NCI-H2171 treated with DMSO at 0.1 percent for 48 hours (cell line): ENCODE data around the gene C10orf143.

Source experiments
- DNase-seq: peaks from one replicate; lab custom pipeline; 2025; lab: John Stamatoyannopoulos, UW

The C10orf143 gene

DNA sequence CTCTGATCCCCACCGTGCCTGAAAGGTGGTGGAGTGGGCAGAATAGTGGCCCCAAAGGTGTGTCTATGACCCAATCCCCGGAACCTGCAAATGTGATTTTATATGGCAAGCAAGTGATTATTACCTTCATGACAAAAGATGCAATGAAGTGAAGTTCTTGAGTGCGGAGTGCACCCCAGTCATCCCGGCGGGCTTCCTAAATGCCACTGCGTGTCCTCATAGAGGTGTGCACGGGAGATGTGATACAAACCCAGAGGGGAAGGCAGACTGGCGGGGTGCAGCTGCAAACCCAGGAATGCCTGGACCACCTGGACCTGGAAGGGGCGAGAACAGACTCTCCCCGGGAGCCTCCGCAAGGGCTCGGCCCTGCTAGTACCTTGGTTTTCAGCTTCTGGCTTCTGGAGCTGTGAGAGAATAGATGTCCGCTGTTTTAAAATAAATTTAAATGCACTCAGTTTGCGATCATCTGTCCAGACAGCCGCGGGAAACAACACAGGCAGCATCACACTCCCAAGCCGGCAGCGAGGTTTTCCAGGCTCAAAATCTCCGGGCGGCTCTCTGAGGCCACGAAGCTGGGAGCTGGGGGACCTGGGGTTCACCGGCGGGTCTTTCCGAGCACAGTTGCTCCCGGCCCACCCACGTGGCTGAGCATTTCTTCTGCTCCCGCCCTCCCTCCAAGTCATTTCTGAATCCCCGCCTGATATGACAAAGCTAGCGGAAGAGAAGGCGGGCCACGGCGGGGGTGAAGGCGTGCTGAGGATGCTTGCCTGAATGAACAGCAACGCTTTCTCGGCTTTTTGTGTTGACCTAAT lies 96.2 kb downstream of the C10orf143 start:
- no peak for DNase-seq
